ENCODE data around the gene TMEM266.

Gene TMEM266

DNA sequence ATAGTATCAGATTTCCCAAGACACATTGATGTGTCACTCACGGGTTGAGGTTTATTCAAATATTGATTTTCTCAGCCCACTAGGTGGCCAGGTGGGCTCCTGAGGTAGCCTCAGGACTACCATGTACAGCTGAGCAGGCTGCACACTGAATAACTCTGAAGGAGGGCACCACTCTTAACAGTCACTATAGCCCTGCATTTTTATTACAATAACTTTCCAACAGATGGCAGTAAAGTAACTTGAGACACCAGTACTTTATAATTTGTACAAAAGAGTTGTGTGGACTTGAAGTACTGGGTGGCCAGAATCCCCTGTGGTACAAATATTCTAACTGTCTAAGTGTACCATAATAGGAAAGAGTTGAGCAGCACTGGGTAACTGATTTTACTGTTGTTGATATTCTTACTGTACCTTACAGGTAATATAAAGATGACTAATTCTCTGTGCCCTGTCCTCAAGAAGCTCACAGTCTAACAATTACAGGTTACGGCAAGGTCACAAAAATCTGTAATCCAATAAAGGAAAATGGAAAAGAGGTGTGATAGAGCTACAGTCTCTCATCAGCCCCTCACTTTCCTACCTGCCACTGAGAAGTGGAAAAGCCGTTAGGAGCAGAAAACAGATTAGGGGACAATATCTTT lies 175.5 kb downstream of the TMEM266 start:
- peak; percentile 26 for DNase-seq (ENCODE audit: extremely low spot score)
- ChIA-PET CTCF (interaction anchor here (0.8 to 2.4 kb wide), 22 partner anchors 9 to 787 kb away, joined by 3 to 10 read pairs (median 4); partner anchors contain the start of gene ETFA), POLR2A (no interaction called here)
- TF ChIP-seq, protein P1, sequence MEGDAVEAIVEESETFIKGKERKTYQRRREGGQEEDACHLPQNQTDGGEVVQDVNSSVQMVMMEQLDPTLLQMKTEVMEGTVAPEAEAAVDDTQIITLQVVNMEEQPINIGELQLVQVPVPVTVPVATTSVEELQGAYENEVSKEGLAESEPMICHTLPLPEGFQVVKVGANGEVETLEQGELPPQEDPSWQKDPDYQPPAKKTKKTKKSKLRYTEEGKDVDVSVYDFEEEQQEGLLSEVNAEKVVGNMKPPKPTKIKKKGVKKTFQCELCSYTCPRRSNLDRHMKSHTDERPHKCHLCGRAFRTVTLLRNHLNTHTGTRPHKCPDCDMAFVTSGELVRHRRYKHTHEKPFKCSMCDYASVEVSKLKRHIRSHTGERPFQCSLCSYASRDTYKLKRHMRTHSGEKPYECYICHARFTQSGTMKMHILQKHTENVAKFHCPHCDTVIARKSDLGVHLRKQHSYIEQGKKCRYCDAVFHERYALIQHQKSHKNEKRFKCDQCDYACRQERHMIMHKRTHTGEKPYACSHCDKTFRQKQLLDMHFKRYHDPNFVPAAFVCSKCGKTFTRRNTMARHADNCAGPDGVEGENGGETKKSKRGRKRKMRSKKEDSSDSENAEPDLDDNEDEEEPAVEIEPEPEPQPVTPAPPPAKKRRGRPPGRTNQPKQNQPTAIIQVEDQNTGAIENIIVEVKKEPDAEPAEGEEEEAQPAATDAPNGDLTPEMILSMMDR (IDR thresholded peaks at IDR 0.05; ENCODE audit: control extremely low read depth, extremely low read depth, low read depth, missing control alignments): peak; percentile 34

DNA sequence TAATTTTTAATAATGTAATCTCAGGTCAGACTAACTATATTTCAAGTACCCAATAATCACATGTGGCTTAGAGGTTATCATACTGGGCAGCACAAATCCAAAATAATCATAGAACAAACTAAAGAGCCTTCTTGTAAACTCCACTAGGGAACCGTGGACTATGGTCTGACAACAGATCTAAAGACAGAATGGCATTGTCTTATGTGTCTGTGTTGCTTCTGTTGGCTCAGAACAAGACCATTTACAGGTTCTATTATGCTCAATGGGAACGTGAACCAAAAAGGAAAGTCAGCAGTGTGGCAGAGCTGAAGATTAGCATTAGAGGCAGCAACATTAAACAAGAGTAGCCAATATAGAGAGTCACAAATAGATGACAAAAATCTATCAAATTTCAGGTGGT lies 176.6 kb downstream of the TMEM266 start:
- POLR2A ChIA-PET: no interaction called here
- TF ChIP-seq, protein P1 (IDR thresholded peaks at IDR 0.05; ENCODE audit: control extremely low read depth, extremely low read depth, low read depth, missing control alignments): no peak

DNA sequence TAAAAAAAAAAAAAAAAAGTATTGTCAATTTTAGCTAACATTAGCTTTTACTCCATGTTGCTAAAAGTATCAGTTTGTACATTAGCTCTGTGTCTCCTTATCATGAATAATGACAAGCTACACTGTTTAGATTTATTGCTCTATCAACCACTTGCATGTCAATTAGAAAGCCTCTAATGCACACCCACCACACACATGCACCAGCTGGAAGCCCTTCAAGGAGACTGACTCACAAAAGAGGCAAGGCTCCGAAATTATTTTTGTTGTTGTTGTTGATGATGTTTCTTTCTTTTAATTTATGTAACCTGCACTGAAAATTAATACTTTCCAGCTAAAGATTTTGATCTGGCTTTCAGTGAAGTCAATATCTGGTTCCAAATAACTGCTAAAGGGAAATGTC lies 180.0 kb downstream of the TMEM266 start:
- CTCF ChIA-PET: interaction anchor here (1.1 to 1.6 kb wide), 3 partner anchors 17 to 602 kb away, joined by 3 read pairs; no protein-coding TSS in a partner anchor
- DNase-seq (ENCODE audit: extremely low spot score): no peak
- TF ChIP-seq, protein P1 (IDR thresholded peaks at IDR 0.05; ENCODE audit: control extremely low read depth, extremely low read depth, low read depth, missing control alignments): no peak
- POLR2A ChIA-PET: interaction anchor here (0.7 kb wide), 1 partner anchor 97 kb away, joined by 3 read pairs; the partner anchor contains the start of gene ISL2

More for the DNA sequence above, 176.6 kb downstream of the TMEM266 start:
- DNase-seq (ENCODE audit: extremely low spot score): no peak
- CTCF ChIA-PET: interaction anchor here (0.9 to 2.4 kb wide), 16 partner anchors 8 to 110 kb away, joined by 3 to 10 read pairs (median 5); no protein-coding TSS in a partner anchor

DNA sequence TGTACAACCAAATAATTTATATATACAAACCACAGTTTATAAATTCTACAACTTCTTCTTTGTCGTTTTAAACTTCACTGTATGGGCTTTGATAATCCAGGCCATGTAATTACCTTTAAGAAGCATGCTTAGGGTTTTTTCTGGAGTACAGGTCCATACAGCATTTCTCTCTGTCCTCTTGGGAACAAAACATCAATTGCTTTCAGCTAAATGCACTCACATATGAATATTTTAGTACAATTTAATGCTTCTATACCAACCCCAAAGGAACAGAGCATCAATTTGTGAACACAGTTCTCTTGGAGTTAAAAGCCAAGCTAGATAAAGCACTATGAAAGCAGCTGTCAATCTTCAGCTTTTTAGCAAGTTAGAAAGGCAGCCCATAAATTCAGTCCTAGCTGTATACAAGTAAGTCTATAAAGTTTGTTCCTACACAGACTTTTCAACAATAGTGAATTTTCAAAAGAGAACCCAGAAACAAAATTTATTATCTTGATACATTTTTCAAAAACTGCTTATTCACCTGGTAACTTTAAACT lies 185.4 kb downstream of the TMEM266 start:
- no peak for DNase-seq (ENCODE audit: extremely low spot score)
- ChIA-PET POLR2A (no interaction called here), CTCF (interaction anchor here (1.1 to 1.9 kb wide), 5 partner anchors 8 to 21 kb away, joined by 3 to 5 read pairs (median 3); no protein-coding TSS in a partner anchor)
- TF ChIP-seq, protein P1 (IDR thresholded peaks at IDR 0.05; ENCODE audit: control extremely low read depth, extremely low read depth, low read depth, missing control alignments): no peak

DNA sequence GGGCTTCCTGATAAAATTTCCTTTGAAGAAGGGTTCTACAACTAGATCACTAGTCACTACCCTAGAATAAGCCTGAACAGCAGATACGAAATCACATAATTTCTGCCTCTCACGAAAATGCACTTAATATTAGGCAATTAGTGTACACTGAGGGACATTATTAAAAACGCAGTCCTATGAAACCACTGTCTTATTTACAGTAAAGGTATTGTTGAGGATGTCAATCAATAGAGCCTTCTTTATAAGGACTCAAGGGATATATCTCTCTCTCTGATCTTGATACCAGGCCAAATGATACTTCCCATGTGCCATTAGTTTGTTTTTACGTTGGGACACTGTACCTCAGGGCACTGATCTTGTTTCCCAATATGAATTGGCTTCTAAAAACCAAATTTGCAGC lies 191.9 kb downstream of the TMEM266 start:
- ChIA-PET CTCF (interaction anchor here (1.5 kb wide), 1 partner anchor 13 kb away, joined by 4 read pairs; no protein-coding TSS in a partner anchor), POLR2A (no interaction called here)
- TF ChIP-seq, protein P1 (IDR thresholded peaks at IDR 0.05; ENCODE audit: control extremely low read depth, extremely low read depth, low read depth, missing control alignments): no peak
- DNase-seq (ENCODE audit: extremely low spot score): no peak

DNA sequence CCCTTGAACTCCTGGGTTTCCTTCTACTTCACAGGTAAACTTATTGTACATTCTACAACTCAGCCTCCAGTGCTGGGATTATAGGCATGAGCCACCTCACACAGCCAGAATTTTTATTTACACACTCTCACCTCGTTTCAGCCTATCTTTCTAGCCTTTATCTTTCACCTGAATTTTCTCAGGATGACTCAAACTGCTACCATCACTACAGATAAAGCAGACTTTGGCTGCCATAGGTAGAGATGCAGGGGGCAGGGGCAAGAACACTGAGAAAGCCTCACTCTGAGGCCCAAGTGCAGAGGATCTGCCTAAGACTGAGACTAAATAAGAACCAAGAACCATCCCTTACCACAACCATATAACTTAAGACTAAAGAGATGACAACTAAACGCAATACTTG lies 192.5 kb downstream of the TMEM266 start:
- no peak for DNase-seq (ENCODE audit: extremely low spot score)
- TF ChIP-seq, protein P1 (IDR thresholded peaks at IDR 0.05; ENCODE audit: control extremely low read depth, extremely low read depth, low read depth, missing control alignments): no peak
- ChIA-PET CTCF (interaction anchor here (1.0 kb wide), 1 partner anchor 17 kb away, joined by 4 read pairs; no protein-coding TSS in a partner anchor), POLR2A (no interaction called here)
